ENCODE measurements around the gene PCMTD2. TPM values are rescaled to one million over a fixed set of nuclear protein-coding genes. Genes with fewer than 3 reads are reported as not detected.

PCMTD2 gene
- total and polyA plus RNA-seq, 2 of the 8 experiments (the other 6 are each of a cell fraction or from before 2014, with no cell fraction given), result 21.4 to 55.1 TPM

DNA sequence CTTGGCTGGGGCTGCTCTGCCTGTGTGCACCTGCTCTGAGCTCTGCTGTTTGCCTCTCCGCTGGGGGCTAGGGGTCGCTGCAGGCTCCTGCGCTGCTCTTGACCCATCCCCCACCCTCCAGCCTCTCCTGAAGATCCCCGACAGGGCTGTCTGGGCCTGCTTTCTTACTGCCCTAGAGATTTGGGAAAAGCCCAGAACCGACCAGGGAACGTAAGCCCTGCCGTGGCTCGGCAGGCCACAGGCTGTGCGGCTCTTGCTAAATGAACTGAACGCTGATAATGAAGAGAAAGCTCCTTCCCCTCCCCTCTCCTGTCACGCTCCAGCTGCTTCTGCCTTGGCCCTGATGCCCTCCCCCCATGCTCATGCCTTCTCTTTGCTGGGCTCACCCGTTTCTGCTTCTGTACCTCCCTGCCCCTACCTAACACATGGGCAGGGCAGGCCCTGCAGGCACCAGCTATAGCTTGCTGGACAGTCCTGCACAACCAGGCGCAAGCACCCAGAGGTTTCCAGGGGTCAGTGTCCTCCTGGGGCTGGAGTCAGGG lies 32.0 kb upstream of the PCMTD2 start (continued):
- TF ChIP-seq CHD7 (IDR thresholded peaks at IDR 0.05; ENCODE audit: insufficient replicate concordance, low read length), result no peak
- TF ChIP-seq RBBP5 (IDR thresholded peaks at IDR 0.05; ENCODE audit: borderline replicate concordance, low read depth, low read length), result peak; percentile 81; the same call in 1 of the 2 replicates
- TF ChIP-seq ATF3 (IDR thresholded peaks at IDR 0.05; ENCODE audit: insufficient read depth, low read depth, low read length), result no peak
- TF ChIP-seq CHD2 (IDR thresholded peaks at IDR 0.05; ENCODE audit: low read length), result peak; percentile 65; the same call in 1 of the 2 replicates
- no peak for TF ChIP-seq NRF1 (IDR thresholded peaks at IDR 0.05; ENCODE audit: low read depth, low read length)
- TF ChIP-seq, protein P1, sequence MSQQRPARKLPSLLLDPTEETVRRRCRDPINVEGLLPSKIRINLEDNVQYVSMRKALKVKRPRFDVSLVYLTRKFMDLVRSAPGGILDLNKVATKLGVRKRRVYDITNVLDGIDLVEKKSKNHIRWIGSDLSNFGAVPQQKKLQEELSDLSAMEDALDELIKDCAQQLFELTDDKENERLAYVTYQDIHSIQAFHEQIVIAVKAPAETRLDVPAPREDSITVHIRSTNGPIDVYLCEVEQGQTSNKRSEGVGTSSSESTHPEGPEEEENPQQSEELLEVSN (IDR thresholded peaks at IDR 0.05), result no peak
- 0 out of 2 replicates have a peak, but pooled peaks have one; percentile 16 for TF ChIP-seq SP1 (IDR thresholded peaks at IDR 0.05; ENCODE audit: low read depth, low read length)
- TF ChIP-seq EZH2 (IDR thresholded peaks at IDR 0.05; ENCODE audit: low read depth, low read length, severe bottlenecking), result no peak
- no peak for TF ChIP-seq POLR2AphosphoS5 (IDR thresholded peaks at IDR 0.05; ENCODE audit: low read depth, low read length)
- no peak for TF ChIP-seq MAFK (IDR thresholded peaks at IDR 0.05; ENCODE audit: low read depth, low read length)
